ENCODE measurements around the gene CACFD1. TPM values are rescaled to one million over a fixed set of nuclear protein-coding genes. Genes with fewer than 3 reads are reported as not detected.
"Not testable (repeated sequence)": the region's sequence is repeated elsewhere in the genome, so short reads cannot be mapped to it uniquely, and the experiment has no call there.

CACFD1 gene
- total RNA-seq, 1 experiment from 2014 or later: 8.2 TPM

DNA sequence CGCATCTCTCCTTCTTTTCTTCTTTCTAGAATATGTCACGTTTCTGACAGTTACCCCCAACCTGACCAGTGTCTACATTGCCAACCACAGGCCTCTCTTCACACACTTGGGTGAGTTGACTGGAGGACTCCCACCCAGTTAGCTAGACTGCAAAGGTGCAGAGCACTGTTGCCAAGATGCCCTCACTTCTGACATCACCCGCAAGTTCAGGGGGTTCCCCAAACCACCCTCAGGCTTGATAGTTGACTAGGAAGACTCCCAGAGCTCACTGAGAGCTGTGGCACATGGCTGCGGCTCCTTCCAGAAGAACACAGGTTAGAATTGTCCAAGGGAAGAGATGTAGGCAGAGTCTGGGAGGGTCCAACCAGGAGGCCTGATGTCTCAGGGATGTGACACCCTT, 20.4 kb upstream of the CACFD1 start:
- DNase-seq (ENCODE audit: low read depth): no peak

GRCh38 chr9:133440874-133441273, 18.9 kb upstream of the CACFD1 start:
- DNase-seq (ENCODE audit: low read depth): no peak

GRCh38 chr9:133441571-133441970, 18.2 kb upstream of the CACFD1 start:
- DNase-seq (ENCODE audit: low read depth): no peak

GRCh38 chr9:133443248-133443647, 16.5 kb upstream of the CACFD1 start:
- no peak for DNase-seq (ENCODE audit: low read depth)

GRCh38 chr9:133443982-133444381, 15.8 kb upstream of the CACFD1 start:
- DNase-seq (ENCODE audit: low read depth): no peak

DNA sequence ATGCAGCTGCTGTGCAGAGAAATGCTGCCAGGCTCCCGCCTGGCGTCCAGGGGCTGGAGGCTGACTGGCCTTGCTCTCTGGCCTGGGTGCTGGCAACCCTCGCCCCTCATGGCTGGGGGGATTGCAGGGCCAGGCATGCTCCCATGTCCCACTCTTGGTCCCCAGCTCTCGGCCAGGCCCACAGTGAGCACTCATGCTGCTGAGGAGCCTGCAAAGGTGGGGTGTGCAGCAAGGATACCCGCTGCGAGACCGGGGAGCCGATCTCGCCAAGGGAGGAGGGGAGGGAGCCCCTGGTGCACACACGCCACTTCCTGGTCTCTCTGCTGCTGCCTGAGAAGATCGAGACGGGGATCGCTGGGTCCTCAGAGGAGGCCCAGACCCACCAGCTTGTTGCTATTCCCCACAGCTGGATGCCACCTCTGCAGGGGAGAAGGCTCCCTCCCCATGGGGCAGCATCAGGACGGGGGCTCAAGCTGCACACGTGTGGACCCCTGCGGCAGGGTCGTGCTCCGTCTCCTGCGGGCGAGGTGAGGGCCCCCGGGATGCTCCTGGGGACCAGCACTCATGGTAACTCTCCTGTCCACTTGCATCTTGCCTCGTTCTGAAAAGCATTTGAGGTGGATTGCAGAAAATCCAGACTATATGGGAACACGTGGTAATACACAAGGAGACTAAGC, 14.3 kb upstream of the CACFD1 start:
- DNase-seq (ENCODE audit: low read depth): no peak

DNA sequence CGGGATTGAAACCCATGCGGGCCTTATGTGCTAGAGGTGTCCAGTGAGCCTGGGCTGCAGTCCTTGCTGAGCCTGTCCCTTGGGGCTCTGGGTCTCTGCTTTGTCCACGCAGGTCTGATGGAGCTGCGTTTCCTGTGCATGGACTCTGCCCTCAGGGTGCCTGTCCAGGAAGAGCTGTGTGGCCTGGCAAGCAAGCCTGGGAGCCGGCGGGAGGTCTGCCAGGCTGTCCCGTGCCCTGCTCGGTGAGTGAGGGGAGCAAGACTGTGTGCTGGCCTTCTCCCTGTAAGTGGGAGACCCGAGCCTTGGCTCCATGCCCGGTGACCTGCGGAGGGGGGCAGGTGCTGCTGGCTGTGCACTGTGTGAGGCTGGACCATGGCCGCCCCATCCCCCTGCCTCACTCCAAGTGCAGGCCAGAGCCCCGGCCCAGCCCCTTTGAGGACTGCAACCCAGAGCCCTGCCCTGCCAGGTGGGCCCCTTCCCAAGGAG, 11.2 kb upstream of the CACFD1 start:
- DNase-seq (ENCODE audit: low read depth): no peak

DNA sequence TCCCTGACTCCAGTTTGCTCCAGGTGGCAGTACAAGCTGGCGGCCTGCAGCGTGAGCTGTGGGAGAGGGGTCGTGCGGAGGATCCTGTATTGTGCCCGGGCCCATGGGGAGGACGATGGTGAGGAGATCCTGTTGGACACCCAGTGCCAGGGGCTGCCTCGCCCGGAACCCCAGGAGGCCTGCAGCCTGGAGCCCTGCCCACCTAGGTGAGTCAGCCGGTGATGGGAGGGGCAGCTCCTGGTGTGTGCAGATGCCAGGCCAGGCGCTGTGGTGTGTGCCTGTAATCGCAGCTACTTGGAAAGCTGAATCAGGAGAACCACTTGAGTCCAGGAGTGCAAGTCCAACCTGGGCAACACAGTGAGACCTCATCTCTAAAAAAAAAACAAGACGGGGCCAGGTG, 10.0 kb upstream of the CACFD1 start:
- no peak for DNase-seq (ENCODE audit: low read depth)

DNA sequence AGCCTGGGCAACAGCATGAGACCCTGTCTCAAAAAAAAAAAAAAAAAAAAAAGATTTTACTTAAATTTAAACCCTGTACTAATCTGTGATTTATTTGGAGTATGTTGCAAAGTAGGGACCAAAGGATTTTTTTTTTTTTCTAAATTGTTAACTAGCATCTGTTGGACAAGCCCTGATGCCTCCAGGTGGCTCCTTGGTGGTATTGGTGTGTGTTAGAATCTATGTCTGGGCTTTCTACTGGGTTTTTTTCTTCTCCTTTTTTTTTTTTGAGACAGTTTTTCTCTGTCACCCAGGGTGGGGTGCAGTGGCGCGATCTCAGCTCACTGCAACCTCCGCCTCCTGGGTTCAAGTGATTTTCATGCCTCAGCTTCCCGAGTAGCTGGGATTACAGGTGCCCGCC, 7.9 kb upstream of the CACFD1 start:
- DNase-seq (ENCODE audit: low read depth): not testable (repeated sequence)

GRCh38 chr9:133452562-133452961, 7.2 kb upstream of the CACFD1 start:
- no peak for DNase-seq (ENCODE audit: low read depth)

DNA sequence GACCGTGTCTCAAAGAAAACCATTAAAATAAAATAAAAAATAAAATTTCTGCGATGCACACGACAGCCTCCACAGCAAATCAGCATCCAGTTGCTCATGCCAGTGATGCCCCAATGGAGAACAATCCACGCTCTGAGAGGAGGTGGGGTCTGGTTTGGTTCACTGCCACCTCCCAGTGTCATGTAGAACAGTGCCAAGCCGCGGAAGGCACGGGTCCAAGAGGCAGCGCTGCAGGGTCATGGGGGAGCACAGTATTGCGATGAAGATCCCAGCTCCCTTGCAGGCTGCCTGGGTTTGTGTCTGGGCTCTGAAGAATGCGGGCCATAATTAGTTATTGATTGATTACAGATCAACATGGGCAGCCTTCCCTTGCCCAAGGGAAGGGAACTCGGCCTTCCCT, 6.1 kb upstream of the CACFD1 start:
- DNase-seq (ENCODE audit: low read depth): no peak

DNA sequence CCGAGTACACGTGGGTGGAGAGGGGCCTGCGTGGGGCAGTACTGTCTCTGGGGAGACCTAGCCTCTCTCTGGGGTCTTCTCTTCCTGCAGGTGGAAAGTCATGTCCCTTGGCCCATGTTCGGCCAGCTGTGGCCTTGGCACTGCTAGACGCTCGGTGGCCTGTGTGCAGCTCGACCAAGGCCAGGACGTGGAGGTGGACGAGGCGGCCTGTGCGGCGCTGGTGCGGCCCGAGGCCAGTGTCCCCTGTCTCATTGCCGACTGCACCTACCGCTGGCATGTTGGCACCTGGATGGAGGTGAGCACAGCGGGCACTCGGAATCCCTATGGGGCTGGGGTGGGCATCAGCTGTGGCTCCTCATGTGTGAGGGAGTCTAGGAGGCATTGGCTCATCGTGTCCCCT, 5.5 kb upstream of the CACFD1 start:
- no peak for DNase-seq (ENCODE audit: low read depth)

DNA sequence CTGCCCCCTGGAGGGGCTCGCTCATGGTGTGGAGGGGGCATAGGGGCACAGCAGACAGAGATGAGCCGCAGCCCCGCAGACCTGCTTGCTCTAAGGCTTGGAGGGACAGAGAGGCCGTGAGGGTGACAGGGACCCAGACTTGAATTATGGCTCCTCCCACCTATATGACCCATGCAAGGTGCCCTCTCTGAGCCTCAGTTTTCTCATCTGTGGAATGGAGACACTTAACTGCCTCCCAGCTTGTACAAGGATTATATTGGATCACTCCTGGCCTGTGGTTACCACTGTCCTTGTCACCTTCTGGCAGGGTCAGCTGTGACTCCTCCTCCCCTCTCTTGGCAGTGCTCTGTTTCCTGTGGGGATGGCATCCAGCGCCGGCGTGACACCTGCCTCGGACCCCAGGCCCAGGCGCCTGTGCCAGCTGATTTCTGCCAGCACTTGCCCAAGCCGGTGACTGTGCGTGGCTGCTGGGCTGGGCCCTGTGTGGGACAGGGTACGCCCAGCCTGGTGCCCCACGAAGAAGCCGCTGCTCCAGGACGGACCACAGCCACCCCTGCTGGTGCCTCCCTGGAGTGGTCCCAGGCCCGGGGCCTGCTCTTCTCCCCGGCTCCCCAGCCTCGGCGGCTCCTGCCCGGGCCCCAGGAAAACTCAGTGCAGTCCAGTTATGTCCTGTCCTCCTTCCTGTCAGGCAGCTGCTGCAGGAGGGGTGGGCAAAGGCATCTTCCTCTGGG, 4.7 kb upstream of the CACFD1 start:
- DNase-seq (ENCODE audit: low read depth): no peak

DNA sequence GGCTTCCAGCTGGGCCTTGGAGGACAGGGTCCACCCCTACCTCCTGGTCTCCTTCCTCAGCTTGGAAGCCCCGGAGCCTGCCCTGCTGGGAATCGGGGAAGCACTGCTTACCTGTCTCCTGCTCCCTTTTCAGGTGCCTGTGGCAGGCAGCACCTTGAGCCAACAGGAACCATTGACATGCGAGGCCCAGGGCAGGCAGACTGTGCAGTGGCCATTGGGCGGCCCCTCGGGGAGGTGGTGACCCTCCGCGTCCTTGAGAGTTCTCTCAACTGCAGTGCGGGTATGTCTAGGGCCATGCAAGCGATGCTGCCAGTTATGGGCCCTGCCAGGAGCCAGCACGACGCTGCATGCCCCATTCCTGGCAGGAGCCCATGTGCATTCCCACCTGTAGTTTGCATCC, 3.8 kb upstream of the CACFD1 start:
- no peak for DNase-seq (ENCODE audit: low read depth)

GRCh38 chr9:133456409-133456808, 3.4 kb upstream of the CACFD1 start:
- no peak for DNase-seq (ENCODE audit: low read depth)

DNA sequence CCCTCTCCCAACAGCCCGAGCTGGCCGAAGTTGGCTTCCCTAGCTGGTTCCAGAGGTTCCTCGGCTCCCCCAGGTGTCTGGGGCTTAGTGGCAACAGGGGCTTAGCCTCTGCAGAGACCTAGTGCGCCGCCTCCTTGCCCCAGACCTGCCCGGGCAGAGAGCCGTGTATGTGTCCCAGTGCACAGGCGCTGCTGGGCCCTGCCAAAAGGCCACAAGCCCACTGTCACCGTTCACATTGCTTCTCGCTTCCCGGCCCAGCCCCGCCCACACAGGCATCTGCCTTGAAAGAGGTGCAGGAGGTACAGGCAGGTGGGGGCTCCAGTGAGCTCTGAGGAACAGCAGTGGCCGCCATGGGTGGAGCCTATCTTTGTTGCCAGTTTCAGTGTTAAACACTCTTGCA, 2.5 kb upstream of the CACFD1 start:
- DNase-seq (ENCODE audit: low read depth): no peak

DNA sequence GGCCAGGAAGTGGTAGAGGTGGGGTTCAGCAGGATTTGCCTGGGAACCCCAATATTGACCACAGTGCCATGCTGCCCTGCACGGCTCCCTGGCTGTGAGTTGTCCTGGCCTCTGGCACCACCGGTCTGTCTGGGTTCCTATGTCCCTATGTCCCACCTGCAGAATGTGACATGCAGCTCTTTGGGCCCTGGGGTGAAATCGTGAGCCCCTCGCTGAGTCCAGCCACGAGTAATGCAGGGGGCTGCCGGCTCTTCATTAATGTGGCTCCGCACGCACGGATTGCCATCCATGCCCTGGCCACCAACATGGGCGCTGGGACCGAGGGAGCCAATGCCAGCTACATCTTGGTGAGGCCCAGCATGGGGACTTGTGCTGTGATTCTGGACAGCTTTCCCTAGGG, 2.0 kb upstream of the CACFD1 start:
- DNase-seq (ENCODE audit: low read depth): no peak

- no peak for DNase-seq (ENCODE audit: low read depth)
Observed at GRCh38 chr9:133458643-133459312, 1.0 kb upstream of the CACFD1 start.

DNA sequence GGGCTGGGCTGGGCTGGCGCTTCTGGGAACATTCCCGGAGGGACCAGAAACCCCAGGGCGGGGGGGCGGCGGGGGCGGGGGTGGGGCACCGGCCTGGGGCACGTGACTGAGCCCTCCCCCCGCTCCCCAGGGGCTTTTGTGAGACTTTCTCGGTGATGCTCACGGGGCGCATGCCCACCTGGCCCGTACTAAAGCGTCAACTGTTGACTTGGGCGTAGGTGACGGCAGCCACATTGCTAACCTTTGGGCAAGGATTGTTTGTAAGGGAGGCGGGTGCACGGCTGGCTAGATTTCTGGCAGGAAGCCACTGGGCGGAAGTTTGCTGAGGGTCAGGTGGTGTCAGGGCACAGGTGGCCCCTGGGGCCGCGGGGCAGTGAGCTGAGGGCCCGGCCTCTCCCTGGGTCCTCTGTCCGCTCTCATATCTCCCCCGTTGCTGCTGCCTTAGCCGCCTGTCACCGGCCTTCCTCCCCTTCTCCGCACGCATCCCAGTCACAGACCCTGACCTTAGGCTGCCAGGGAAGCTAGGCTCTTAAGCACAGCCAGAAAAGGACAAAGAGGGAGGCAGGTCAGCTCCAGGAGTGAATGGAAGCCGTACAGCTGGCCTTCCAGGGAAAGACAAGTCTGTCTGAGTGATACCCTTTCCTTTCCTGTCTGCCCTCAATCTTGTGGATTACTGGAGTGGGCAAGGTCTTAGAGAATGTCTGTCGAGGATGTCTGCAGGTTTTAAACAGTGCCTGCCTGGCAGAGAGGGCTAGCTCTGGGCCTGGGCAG, 812 bp downstream of the CACFD1 start:
- no peak for DNase-seq (ENCODE audit: low read depth)

- DNase-seq (ENCODE audit: low read depth): no peak
Observed at GRCh38 chr9:133461975-133462374, 2.2 kb downstream of the CACFD1 start.

DNA sequence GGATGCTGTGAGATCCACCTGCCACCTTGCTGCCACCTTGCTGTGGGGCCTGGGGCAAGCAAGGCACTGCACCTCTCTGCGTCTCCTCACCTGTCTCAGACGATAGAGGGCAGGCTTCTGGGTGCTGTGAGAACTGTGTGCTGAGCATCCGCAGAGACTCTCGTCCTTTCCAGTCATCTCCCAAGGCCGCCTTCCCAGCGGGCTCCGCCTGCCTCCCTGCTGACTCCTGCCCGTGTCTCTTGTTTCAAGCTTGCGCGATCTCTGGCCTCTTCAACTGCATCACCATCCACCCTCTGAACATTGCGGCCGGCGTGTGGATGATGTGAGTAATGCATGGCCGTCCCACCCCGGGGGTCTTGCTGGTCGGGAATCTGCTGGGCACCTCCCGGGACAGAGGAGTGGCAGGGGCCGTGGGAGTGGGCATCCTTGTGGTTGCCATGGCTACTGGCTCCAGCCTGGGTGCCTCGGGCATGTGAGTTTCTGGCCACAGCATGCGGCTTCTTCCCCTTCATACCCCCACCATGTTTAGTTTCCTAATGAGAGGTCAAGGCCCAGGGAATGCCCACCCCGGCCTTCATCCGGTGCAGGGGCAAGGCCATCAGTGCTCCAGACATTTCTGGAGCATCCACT, 3.6 kb downstream of the CACFD1 start:
- no peak for DNase-seq (ENCODE audit: low read depth)

Data from LHCN-M2 (cell line).